HG02852 (cell line): ENCODE measurements around the gene PTPRM.

Experiments used
- ATAC-seq: cut with Tn5 transposase; IDR thresholded peaks from one replicate; pipeline ENCODE4 v1.9.1; 2021; ENCODE audit warnings: mild to moderate bottlenecking, moderate library complexity; ENCODE audit not compliant: unreplicated experiment

Gene PTPRM

GRCh38 chr18:8337211-8337610 is 770.1 kb downstream of the PTPRM start:
- ATAC-seq = no peak

DNA sequence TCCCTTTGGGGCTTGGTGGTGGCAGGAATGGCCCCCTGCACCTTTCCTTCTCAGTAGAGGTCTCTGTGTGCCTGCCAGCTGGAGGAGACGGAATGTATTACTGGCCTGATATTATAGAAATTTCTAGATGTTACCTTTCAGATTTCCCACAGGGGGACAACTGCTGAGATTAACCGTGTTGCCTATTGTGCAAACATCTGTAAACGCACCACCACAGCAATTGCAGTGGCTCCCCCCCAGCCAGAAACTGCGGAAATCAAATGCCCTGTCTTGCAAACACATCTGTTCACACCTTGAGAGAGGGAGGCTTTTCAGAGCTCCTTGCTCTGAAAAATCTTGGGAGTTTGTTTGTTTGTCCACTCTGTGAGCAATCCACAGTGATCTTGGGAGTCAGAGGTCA is 772.1 kb downstream of the PTPRM start:
- no peak for ATAC-seq

- ATAC-seq = no peak
Measured at GRCh38 chr18:8339952-8340351, 772.8 kb downstream of the PTPRM start.

DNA sequence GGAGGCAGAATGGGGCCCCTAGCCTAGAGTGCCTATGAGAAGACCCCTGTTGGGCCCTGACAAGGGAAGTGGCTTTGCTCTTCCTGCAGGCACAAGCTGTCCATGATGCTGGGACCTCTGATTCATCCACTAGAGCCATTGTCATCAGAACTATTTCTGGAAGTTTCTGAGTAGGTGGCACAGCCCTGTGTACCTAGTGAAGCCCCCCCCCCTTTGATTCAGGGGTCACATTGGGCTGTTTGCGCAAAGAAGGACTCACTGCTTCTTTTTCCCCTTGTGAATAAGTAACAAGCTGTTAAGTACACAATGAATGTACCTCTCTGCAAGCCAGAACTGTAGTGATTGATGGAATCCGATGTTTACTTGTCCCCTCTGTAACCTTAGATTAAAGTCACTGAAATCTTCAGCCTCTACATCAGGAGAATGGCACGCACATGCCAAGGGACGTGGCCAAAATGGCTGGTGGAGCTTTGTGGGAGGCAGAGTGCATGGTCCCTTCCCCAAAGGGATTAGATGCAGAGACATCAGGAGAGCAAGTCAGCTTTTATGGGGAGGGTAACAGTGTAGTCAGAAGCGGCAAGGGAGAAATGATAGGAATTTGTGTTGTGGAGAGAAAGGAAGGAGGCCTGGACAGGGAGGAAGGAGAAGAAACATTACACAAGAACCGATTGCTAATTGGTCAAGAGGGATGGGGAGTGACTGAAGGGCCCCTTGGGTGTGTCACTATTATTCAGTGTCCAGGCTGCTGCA is 774.5 kb downstream of the PTPRM start:
- ATAC-seq = no peak

DNA sequence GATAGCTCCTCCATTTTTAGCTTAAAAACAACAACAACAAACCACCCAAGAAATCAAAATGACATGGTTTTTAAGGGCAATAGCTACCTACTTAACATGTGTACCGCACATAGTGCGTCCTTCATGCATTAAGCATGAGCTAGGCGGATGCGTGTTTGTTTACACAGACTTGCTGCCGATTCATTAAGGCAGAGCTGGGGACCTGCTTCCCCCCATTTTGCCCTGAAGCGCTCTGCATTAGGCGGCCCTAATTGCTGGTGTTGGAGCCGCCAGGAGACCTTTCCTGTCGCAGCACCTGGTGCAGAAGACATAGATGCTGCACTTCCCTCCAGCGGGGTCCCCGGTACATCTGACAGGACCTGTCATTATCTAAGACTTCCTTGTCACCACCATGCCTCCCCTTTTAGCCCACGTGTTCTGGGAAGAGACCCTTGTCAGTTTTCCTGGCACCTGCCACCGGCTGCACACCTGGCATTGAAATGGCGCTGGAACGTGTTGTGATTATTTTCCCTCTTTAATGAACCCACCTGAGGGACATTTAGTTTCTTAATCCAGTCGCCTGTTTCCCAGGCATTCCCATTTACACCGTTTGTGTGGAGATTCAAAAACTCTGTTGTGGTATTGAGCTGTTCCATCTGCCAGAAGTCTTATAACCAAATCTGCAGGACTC is 781.1 kb downstream of the PTPRM start:
- no peak for ATAC-seq

DNA sequence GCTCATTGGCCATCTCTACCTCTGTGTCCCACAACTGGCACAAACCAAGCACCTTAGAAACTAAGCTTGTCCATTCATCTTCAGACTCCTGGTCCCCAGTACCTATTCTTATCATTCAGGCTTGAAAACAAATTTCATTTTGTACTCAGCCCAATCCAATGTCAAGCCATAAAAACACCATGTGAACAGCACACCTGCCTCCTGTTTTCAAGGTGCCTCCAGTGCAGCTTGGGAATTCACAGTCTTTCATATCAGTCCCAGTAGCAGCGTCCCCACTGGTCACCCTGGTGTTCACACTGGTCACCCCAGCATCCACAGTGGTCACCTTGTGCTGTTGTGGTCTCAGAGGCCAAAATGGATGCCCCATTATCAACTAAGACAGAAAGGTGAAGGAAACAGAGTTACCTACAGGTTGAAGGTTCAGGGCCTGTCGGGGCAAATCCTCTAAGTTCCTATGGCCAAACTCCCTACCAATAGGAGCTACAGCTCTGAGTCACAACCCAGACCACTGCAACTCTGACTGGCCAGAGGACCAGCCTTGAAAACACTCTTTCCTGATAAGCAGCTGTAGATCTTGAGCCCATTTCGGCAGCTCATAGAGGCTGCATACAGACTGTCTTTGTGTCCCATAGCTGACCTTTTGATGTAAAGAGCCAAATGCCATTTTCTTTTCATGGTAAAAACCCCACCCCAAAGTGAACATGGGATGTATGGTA is 782.6 kb downstream of the PTPRM start:
- ATAC-seq = no peak

DNA sequence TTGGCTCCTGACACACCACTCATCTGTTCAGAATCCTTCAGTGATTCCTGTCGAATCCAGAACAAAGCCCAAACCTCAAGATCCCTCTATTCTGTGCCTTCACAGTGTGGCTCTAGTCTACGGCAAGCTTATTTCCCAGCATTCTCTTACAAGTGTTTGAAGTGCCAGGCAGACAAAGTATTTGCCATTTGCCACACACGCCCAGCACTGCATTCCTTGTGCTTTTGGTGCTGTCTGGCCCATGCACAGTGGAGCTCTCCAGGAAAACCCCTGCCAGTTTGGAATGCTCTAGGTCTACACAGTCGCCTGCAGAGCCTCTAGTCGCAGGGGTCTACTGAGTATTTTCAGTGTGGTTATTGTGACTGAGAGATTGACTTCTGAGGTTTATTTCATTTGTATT is 783.5 kb downstream of the PTPRM start:
- no peak for ATAC-seq

DNA sequence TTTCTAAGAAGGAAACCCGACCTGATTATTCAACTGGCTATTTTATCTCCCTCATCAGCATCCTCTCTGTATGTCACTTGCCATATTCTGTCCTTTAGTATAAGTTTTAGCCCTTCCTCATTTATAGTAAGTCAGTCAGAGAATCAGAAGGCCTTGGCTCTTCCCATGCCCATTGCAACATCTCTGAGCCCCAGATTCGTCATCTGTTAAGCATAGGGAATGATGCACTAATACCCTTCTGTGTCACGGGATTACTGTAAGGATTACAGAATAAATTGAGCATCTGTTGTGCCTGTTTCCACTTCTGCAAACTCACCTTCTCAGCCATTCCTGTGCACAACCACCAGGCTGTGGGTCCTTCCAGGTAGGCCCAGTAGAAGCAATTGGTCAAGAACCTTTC is 784.0 kb downstream of the PTPRM start:
- no peak for ATAC-seq

DNA sequence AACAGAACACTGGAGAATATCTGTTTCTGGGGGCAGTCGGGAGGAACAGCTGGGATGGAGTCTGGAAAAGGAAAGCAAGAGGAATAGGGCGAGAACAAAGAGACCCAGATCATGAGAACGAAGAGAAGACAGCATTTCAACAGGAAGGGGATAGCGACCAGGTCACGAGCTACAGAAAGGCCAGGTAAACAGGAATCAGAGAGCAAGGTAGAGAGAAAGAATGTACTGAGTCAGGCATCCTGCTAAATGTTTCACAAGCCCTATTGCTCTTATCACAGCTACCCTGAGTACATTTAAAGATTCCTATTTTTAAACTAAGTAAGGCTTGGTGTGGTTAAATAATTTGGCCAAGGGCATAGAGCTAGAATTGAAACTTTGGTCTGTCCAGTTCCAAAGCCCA is 787.2 kb downstream of the PTPRM start:
- ATAC-seq = no peak

- ATAC-seq = no peak
Measured at GRCh38 chr18:8356001-8356400, 788.9 kb downstream of the PTPRM start.

- ATAC-seq = no peak
Measured at GRCh38 chr18:8357320-8357719, 790.2 kb downstream of the PTPRM start.

DNA sequence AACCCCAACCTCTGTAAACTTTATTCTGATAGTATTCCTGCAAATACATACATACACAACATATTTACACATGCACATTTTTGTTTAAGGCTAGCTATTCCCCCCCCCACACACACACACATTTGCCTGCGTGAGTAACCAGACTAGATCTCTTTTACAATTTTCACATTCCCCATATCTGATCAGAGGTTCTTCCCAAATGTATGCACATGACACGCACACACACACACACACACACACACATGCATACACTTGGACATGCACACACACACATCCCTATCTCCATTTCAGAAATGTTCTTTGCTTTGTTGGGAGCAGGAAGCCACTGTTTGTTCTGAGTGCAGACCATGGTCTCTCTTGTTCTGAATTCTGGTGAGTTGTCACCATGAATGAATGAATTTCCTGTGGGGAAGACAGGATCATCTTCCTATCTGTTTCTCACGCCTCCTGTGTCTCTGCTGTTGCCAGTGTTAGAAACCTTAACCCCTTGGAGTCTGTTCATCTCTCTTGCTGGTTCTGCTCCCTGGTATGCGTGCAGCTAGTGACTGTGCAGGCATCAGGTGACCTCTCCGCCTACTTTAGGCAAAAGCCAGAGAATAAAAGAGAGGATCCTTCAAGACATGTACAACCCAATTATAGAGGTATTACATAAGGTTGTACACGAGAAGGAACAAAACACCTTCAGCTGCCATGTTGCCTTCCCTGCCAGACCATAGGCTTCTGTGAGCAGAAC is 791.1 kb downstream of the PTPRM start:
- no peak for ATAC-seq

DNA sequence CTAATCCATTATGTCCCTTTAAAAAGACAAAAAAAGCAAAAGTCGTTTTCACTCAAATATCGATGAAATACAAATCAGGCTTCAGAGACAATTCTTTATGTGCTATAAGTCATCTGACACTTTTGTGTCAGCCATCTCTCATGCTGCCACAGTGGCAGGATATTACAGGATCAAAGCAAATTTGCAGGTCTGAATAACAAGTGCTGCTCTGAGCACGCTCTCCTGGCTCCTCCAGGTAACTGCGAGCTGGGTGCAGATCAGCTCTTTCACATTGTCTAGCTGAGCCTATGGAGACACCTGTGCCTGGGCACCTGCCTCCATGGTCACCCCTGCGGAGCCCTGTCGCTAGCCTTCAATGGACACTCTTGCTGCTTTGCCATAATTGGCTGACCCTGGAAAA is 792.0 kb downstream of the PTPRM start:
- ATAC-seq = no peak

DNA sequence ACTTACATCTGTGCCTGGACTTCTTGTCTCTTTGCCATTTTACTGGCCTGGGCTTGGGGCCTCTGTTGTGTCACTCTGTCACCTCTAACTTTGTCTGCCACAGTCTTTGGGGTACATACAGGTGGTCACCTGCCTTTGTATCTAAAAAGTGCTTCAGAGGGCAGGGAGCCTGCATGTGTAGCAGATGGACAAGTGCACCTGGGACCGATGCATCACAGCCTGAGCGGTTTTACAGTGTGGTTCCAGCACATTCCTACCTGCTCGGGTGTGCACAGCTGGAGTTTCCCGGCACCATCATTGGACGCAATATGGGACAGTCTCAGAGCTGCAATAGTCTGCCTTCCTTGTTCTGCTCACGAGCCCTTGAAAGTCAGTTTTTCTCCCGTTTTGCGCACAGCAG is 792.4 kb downstream of the PTPRM start:
- no peak for ATAC-seq

- no peak for ATAC-seq
Measured at GRCh38 chr18:8361941-8362471, 794.9 kb downstream of the PTPRM start.

DNA sequence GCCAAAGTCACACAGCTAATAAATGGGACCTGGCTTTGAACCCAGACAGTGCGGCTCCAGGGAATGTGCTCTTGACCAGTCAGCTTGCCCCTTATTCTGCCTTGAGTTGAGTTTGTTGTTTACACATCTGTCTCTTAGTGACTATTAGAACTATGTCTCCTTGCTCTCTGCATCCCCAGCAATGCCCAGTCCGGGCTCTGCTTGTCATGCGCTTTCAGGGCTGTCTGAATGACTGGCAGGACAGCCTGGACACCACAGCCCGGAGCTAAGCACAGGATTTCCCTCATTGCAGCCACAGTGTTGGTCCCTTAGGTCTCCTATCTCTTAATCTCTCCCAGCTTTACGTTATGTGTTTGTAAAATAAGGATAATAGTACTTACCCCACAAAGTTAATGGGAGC is 795.7 kb downstream of the PTPRM start:
- no peak for ATAC-seq

DNA sequence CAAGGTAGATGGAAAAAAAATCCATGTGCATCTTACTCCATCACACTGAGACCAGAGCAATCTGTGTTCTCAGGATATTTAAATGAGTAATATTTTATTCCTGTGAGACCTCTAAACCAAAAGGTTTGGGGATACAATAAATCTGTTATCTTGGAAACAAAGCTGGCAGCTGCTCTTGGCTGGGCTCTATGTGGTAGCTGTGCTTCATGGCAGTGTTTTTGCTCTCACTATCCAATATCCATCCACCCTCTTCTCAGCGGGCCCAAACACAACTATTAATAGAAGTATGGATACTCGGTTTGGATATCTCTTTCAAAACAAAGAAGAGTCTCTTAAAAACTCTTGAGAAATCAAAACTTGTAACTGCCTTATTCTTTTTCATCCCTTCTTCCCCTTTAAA is 797.3 kb downstream of the PTPRM start:
- ATAC-seq = no peak

GRCh38 chr18:8365006-8365405 is 797.9 kb downstream of the PTPRM start:
- no peak for ATAC-seq

DNA sequence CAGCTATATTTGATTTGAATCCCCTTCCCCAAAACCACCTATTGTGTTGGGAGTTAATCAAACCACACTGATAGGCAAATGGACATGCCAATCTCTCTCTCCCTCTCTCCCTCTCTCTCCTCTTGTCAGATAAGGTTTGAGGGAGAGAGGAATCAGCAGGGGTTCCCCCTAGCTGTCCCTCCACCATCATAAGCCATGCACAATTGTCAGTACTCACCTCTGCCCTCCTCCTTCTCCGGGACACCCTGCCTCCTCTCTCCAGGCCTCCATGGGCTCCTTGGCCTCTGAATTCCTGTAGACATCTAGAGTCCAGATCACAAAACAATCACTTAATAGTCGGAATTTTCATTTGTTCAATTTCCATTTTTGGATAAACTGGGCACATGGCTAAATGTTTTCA is 798.4 kb downstream of the PTPRM start:
- no peak for ATAC-seq

- no peak for ATAC-seq
Measured at GRCh38 chr18:8366070-8366469, 799.0 kb downstream of the PTPRM start.

DNA sequence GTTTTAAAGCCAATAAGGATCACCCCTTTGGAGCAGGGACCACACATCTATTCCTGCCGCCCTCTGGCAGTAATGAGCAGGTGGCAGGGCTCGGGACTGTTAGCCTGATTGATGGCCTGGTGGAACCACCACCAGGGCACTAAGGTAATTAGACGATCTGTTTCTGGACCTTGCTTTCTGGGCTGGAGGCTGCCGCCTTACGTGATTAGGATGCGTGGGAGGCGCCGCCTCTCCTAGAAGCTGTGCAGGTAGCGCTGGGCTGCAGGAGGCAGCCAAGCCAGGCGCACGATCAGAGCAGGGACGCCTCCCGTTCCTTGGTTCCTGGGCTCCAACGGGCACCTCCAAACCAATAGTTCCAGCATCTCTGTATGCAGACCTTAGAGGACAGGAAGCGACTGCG is 799.5 kb downstream of the PTPRM start:
- ATAC-seq = no peak
